GM08714 (cell line): ENCODE results near the gene FAM170A.

Experiments
- H3K4me3 ChIP-seq: fragments of 200-500 bp; sonication (Bioruptor generic); 2 replicates; pipeline ENCODE4 v1.5.1; 2014; ENCODE audit warnings: mild to moderate bottlenecking, low read length, inconsistent platforms
- ZNF274 ChIP-seq: IDR thresholded peaks from 2 replicates; pipeline ENCODE4 v1.6.1; 2012; ENCODE audit warnings: mild to moderate bottlenecking, low read depth, low read length

FAM170A gene

DNA sequence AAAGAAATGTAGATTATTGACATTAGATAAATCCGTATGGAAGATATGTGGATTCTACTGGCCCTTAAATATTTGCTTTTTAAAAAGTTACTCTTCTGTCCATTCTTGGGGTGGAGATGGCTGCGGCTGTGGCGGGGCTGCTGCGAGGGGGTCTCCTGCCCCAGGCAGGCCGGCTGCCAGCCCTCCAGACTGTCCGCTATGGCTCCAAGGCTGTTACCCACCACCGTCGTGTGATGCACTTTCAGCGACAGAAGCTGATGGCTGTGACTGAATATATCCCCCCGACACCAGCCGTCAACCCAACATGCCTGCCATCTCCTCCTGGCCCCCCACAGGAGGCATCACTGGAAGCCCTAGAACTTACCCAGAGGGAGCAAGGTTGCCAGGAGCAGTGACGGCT, 50.7 kb downstream of the FAM170A start:
- TF ChIP-seq ZNF274 = no peak
- no peak overlapping the region for H3K4me3 ChIP-seq

DNA sequence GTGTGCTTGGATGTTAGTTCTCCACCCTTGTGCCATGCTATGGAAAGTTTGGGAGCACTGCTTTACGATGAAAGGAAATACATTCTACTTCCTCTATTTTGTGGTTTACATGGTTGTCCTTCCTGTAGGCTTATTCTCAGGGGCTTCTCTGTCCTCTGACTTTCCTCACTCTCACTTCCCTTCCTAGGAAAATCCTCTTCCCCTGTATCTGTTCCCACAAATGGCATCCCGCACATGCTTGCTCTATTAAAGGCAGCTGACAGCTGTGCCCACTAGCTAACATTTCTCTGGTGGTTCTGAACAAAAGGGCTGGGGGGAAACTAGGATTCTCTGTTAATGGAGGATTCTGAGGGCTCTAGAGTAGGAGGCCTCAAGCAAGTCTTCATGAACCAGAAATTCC, 52.4 kb downstream of the FAM170A start:
- no peak for TF ChIP-seq ZNF274
- H3K4me3 ChIP-seq = no peak overlapping the region

DNA sequence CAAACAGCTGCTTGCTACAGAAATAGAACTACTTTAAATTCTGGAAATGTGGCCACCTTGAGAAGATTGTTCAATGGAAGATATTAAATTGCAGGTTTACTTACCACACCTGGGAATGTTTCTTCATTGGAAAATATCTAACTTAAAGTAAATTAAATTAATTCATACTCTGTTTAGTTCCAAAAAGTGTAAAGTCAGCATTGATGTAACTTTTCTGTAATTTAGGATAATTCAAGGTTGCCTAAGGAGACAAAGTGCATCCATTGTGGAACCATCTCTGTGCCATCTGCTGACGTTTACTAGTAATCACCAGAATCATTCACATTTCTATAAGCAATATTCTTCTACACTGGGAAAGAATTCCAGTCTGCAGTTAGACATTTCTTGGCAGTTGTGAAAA, 53.0 kb downstream of the FAM170A start:
- no peak for TF ChIP-seq ZNF274
- no peak overlapping the region for H3K4me3 ChIP-seq
